ENCODE data around the gene RTN4R. TPM values are rescaled to one million over a fixed set of nuclear protein-coding genes. Genes with fewer than 3 reads are reported as not detected.
"Not testable (repeated sequence)": the region's sequence is repeated elsewhere in the genome, so short reads cannot be mapped to it uniquely, and the experiment has no call there.

RTN4R gene
- total RNA-seq, 1 experiment from 2014 or later, result 12.2 TPM

DNA sequence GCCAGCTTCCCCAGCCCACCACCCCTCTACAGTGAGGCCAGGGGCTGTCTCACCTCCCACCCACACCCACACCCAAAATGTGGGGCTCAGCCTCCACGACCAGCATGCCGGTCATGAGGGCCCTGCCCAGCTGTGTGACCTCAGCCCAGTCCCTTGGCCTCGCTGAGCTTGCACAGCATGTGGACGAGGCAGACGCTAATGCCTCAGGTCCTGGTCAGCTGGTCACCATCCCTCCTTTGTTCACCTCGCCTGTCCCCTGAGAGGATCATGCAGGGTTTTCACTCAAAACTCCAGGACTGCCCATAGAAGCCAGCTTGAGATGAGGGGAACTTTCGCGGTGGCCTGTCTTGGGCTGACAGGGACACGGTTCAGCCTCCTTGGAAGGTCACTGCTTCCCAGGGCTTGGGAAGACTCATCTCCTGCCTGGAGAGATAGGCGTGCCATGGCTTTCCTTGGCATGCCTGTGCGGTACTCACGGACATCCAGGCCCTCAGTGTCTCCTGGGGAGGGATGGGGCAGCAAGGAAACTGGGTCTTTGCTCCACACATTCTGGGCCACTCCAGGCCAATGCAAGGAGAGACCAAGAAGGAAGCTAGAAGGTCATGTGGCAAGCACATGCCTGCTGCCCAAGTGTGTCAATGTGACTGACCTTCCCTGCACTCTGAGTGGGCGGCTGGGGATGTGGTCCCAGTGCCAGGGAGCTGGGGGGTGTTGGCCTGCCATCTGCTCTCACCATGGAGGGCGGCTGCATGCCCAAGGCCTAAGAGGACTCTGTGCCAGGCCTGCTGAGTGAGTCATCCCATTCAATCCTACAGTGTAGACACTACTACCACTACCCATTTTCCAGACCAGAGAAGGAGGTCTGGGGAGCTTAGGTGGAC, 3.2 kb upstream of the RTN4R start:
- ChIA-PET CTCF (interaction anchor here (0.7 kb wide), 1 partner anchor 1304 kb away, joined by 6 read pairs; no protein-coding TSS in a partner anchor), POLR2A (ENCODE audit: unreplicated experiment) (no interaction called here)
- no peak for ATAC-seq
- no peak for TF ChIP-seq EZH2 (IDR thresholded peaks at IDR 0.05; ENCODE audit: low read length, unreplicated experiment)
- no peak for TF ChIP-seq EZH2phosphoT487 (IDR thresholded peaks at IDR 0.05; ENCODE audit: borderline replicate concordance, low read length)
- no peak overlapping the region for H3K9ac ChIP-seq (ENCODE audit: low read length)
- DNase-seq, result no peak
- no peak overlapping the region for H3K4me2 ChIP-seq (ENCODE audit: low read length)
- H3F3A ChIP-seq (ENCODE audit: low read length, unreplicated experiment), result no peaks in the 10 kb centered on the region
- no peaks in the 10 kb centered on the region for H3K4me1 ChIP-seq (ENCODE audit: insufficient read depth, low read length)
- H3K27me3 ChIP-seq (ENCODE audit: low read length), result no peaks in the 10 kb centered on the region
- H3K9me3 ChIP-seq (ENCODE audit: low read length), result no peaks in the 10 kb centered on the region
- H3K27ac ChIP-seq (ENCODE audit: low read length), result no peak overlapping the region
- no peak overlapping the region for H3K4me3 ChIP-seq (ENCODE audit: low read length)
- H2AFZ ChIP-seq (ENCODE audit: low read length), result no peak overlapping the region
- H3K36me3 ChIP-seq (ENCODE audit: low read depth, low read length), result no peaks in the 10 kb centered on the region
- H4K20me1 ChIP-seq (ENCODE audit: low read length), result no peaks in the 10 kb centered on the region
- BruUV-seq (replicated peaks), result no TSS peak
- no peaks in the 10 kb centered on the region for H3K79me2 ChIP-seq (ENCODE audit: low read length)
- no peaks in the 10 kb centered on the region for H3K9me2 ChIP-seq (replicated peaks; ENCODE audit: low read length)
- intact Hi-C loops (cut with micrococcal nuclease), result no loop called here

DNA sequence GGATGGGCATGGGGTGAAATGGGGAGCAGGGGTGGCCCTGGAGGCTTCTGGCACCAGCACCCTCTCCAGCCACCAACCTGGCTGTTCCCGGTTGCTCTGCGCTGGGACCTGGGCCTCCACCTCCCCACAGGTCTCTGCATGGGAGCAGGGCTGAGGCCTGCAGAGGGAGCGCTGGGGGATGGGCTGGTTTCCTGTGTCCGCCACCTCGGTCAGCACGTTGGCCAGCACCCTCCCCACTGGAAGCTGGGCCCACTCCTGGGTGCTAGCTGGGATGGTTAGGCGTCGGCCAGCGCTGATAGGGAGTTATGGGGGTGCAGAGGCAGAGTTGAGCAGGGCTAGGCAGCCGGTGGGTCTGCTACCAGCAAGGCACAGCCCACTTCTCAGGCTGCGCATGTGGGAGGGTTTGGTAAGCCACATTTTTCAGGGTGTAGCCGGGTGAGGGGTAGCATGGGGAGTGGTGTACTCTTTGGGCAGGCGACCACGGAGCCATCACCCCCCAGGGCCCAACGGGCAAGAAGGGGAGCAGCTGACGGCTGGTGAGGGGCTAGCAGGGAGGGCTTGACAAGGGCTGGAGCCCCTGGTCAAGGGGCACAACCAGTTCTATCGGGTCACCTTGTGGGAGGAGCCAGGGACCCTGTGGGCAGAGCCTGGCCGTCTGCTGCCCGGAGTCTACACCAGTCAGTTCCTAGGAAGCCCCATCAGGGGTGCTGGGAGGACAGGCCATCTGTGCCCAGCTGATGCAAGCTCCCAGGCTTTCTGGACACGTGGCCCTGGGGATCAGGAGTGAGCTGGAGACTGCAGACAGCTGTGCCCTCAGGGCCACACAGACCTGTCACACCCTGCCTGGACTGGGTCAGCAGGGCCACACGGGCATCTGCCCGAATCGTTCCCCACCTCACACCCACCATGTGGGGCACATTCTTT, 2.3 kb upstream of the RTN4R start:
- not testable (repeated sequence) for ATAC-seq; H3K79me2 ChIP-seq (ENCODE audit: low read length)

DNA sequence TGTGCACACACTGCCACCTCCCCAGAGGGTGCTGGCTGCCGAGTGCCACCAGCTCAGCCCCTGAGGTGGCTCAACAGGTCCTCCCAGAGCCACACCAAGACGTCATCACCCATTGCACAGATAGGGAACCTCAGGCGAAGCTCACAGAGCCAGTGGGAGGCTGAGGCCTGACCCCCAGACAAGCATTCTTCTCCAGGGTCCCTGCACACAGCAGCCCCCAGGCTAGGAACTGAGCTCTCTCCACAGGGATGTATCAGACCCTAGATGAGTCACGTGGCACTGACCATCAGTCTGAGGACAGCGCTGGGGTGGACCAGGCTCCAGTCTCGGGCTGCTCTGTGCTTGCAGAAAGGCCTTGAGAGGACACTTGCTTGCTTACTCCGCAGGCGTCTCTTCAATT, 1.6 kb upstream of the RTN4R start:
- H3K4me3 ChIP-seq (ENCODE audit: low read length); H3K79me2 ChIP-seq (ENCODE audit: low read length); POLR2A ChIA-PET (ENCODE audit: unreplicated experiment); H3K9ac ChIP-seq (ENCODE audit: low read length); H2AFZ ChIP-seq (ENCODE audit: low read length); H4K20me1 ChIP-seq (ENCODE audit: low read length); H3K4me2 ChIP-seq (ENCODE audit: low read length); H3K27ac ChIP-seq (ENCODE audit: low read length); ATAC-seq; H3K36me3 ChIP-seq (ENCODE audit: low read depth, low read length); H3K9me3 ChIP-seq (ENCODE audit: low read length); CTCF ChIA-PET; H3K9me2 ChIP-seq (replicated peaks; ENCODE audit: low read length); DNase-seq; BruUV-seq (replicated peaks); H3K4me1 ChIP-seq (ENCODE audit: insufficient read depth, low read length); intact Hi-C loops (cut with micrococcal nuclease); H3F3A ChIP-seq (ENCODE audit: low read length, unreplicated experiment); H3K27me3 ChIP-seq (ENCODE audit: low read length): not testable (repeated sequence)

More for the DNA sequence above, 2.3 kb upstream of the RTN4R start:
- H3K9me3 ChIP-seq (ENCODE audit: low read length); POLR2A ChIA-PET (ENCODE audit: unreplicated experiment); BruUV-seq (replicated peaks); H3F3A ChIP-seq (ENCODE audit: low read length, unreplicated experiment); H3K36me3 ChIP-seq (ENCODE audit: low read depth, low read length); H3K9ac ChIP-seq (ENCODE audit: low read length); H3K4me3 ChIP-seq (ENCODE audit: low read length); H3K4me2 ChIP-seq (ENCODE audit: low read length); H4K20me1 ChIP-seq (ENCODE audit: low read length); H3K27me3 ChIP-seq (ENCODE audit: low read length); H3K4me1 ChIP-seq (ENCODE audit: insufficient read depth, low read length); DNase-seq; H3K9me2 ChIP-seq (replicated peaks; ENCODE audit: low read length); H2AFZ ChIP-seq (ENCODE audit: low read length); H3K27ac ChIP-seq (ENCODE audit: low read length); intact Hi-C loops (cut with micrococcal nuclease): not testable (repeated sequence)
- CTCF ChIA-PET, result interaction anchor here (0.7 kb wide), 1 partner anchor 1303 kb away, joined by 6 read pairs; no protein-coding TSS in a partner anchor

DNA sequence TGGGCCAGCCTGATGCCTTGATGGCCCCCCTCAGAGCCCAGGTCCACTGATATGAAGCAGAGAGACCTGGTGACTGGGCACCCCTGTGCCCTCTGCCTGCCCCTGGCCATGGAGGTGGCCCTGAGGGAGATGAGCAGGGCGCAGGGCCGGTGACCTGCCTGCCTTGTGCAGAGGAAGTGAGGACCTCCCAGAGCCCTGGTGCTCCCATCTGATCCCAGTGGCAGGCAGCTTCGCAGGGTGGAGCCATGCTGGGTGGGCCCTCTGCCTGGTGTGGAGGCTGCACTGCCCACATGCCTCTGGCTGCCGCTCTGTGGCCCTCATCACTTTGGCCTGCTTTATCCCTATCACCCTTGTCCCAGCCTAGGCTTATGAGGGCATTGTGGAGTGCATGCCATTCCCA, 1.1 kb upstream of the RTN4R start:
- CTCF ChIA-PET; DNase-seq; H4K20me1 ChIP-seq (ENCODE audit: low read length); BruUV-seq (replicated peaks); ATAC-seq; H3K27me3 ChIP-seq (ENCODE audit: low read length); intact Hi-C loops (cut with micrococcal nuclease); POLR2A ChIA-PET (ENCODE audit: unreplicated experiment); H3F3A ChIP-seq (ENCODE audit: low read length, unreplicated experiment); H3K36me3 ChIP-seq (ENCODE audit: low read depth, low read length); H3K4me1 ChIP-seq (ENCODE audit: insufficient read depth, low read length); H3K9ac ChIP-seq (ENCODE audit: low read length); H3K4me2 ChIP-seq (ENCODE audit: low read length); H2AFZ ChIP-seq (ENCODE audit: low read length); H3K9me2 ChIP-seq (replicated peaks; ENCODE audit: low read length); H3K79me2 ChIP-seq (ENCODE audit: low read length); H3K27ac ChIP-seq (ENCODE audit: low read length); H3K4me3 ChIP-seq (ENCODE audit: low read length); H3K9me3 ChIP-seq (ENCODE audit: low read length): not testable (repeated sequence)

Measured in PC-3 (cell line).